Measurements from ENCODE around the gene RADIL.

DNA sequence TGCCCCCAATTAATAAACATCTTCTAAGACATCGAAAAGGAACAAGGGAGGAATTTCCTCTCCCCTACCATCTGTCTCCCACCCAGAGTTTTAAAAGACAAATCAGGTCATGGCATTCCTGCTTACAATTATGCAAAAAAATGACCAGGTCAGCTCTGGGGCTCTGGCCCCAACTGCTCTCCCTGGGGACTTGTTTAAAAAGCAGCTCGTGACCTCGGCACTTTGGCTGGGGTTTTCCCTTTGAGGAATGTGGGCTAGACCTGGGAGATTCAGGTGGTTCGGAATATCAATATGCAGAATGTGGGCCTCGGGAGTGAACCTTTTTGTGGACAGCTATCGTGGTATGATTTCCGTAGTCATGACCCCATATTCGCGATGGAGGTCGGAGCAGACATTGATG, 648 bp upstream of the RADIL start:
- TF ChIP-seq, protein P1, sequence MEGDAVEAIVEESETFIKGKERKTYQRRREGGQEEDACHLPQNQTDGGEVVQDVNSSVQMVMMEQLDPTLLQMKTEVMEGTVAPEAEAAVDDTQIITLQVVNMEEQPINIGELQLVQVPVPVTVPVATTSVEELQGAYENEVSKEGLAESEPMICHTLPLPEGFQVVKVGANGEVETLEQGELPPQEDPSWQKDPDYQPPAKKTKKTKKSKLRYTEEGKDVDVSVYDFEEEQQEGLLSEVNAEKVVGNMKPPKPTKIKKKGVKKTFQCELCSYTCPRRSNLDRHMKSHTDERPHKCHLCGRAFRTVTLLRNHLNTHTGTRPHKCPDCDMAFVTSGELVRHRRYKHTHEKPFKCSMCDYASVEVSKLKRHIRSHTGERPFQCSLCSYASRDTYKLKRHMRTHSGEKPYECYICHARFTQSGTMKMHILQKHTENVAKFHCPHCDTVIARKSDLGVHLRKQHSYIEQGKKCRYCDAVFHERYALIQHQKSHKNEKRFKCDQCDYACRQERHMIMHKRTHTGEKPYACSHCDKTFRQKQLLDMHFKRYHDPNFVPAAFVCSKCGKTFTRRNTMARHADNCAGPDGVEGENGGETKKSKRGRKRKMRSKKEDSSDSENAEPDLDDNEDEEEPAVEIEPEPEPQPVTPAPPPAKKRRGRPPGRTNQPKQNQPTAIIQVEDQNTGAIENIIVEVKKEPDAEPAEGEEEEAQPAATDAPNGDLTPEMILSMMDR (IDR thresholded peaks at IDR 0.05): no peak
- TF ChIP-seq EP300 (IDR thresholded peaks at IDR 0.05) (no peak), POLR2AphosphoS5 (IDR thresholded peaks at IDR 0.05) (no peak)

Data from stomach (tissue), 4 donors.